HG02943 (cell line): ENCODE measurements around the gene SCAI.

ENCODE experiments used
- ATAC-seq: cut with Tn5 transposase; IDR thresholded peaks from one replicate; pipeline ENCODE4 v1.9.1; 2021; ENCODE audit warnings: mild to moderate bottlenecking, low read depth, moderate library complexity; ENCODE audit not compliant: unreplicated experiment

SCAI gene

DNA sequence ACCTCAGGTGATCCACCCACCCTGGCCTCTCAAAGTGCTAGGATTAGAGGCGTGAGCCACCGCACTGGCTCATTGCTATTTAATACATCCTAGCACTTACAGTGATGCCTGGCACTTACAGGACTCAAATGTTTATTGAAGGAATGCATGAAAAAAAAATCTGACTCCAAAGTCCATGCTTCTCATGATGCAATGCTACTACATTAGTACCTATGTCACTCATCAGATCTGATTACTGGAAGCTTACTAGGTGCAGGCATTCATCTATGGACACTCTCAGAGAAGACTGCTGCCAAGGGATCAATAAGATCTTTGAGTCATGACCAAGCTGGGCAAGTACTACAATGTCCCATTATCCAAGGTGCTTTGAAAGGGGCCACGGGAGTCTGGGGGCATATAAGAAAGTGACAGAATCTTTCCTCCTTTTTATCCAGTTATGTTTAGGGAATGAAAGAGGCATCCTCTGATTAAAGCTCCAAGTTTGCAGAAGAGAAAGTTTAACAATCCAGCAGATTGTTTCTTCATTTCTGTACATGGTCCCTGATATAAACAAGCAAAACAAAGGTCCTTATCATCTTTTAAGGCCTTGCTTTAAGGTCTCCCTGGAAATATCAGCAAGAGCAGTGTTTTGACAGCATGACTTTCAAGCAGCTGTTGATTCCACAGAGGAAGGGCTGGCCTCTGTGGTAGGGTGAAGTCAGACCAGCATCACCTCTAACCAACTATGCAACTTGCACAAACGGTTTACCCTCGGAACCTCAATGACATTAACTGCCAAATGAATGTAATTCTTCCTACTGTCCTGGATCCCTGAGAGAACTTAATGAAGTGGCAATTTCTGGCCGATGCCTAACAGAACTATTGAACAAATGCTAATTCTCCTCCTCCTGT, 245.5 kb downstream of the SCAI start:
- ATAC-seq, result no peak

DNA sequence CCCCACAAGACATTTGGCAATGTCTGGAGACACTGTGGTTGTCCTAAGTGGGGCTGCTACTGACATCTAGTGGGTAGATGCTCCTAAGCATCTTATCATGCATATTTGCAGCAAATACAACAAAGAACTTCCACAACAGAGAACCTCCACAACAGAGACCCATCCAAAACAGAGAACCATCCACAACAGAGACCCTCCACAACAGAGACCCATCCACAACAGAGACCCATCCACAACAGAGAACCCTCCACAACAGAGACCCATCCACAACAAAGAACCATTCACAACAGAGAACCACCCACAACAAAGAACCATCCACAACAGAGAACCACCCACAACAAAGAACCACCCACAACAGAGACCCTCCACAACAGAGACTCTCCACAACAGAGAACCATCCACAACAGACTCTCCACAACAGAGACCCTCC, 248.6 kb downstream of the SCAI start:
- no peak for ATAC-seq

DNA sequence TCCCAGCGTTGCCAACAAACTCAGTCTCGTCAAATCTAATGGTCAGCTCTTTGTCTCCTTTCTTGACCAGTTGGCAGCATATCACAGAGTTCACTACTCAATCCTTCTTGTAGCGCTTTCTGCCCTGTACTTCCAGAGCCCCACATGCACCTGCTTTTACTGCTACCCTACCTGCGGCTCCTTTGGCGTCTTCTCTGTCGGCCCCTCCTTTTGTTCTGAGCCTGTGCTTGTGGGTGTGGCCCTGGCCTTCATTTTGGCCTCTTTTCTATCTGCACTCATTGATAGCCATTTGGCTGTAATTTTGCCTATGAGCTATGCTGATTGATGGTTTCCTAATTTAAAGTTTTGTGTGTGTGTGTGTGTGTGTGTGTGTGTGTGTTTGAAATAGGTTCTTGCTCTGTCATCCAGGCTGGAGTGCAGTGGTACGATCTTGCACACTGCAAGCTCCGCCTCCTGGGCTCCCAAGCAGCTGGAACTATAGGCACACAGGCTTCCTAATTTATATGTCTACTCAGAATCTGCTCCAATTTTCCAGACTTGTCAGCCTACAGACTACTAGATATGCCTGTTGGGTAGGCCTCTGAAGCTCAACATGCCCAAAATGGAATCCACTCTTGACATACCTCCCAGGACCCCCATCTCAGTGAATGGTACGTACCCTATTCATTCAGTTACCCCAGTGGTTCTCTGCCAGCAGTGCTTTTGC, 249.1 kb downstream of the SCAI start:
- ATAC-seq, result no peak
